ENCODE measurements around the gene DNER. TPM values are rescaled to one million over a fixed set of nuclear protein-coding genes. Genes with fewer than 3 reads are reported as not detected.

Gene DNER
- total RNA-seq, 4 donors from 2014 or later = 0.31 to 13.3 (median 6.3) TPM

DNA sequence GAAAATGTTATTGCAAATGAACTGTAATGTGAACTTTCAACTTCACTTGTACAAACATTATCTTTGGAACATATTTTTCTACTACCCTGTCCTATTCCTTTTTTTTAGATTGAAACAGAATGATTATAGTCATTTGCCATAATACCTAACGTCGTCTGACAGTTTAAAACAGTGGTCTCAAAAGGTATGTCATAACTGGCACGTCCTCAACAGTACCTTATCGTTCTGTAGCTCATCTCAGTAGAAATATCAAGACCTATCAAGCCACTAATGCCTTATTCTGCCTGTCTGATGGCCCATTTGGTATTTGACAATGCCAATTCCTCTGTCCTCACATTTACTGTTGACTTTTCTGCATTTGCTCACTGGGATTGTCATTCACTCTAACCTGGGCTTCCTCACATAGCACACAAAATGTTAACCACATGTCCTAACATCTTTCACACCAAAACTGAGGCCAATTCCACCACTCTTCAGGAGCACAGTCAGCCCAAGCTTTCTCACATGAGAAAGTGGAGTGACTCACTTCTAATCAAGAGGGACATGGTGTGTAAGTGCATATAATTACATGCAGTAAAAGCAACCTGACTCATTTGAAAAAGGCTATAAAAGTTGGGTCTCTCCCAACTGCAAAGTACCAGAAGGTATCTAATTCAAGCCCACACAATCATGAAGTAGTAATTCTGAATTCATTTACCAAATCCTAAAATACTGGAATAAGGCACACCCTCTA is 34.8 kb downstream of the DNER start:
- 57 to 76% methylated on average over 4 of the region's 4 CpGs for WGBS, 2 donors (ENCODE audit: low coverage in 1 of 2)
- Histone ChIP-seq H3K27ac (no peak overlapping the region), H3K4me1 (no peaks in the 10 kb centered on the region), H3K4me3 (no peak overlapping the region), H3K27me3 (peaks cover 41% of the 10 kb centered on the region), H3K36me3 (no peaks in the 10 kb centered on the region), H3K9me3 (no peaks in the 10 kb centered on the region)
- no peak for ATAC-seq
- no peak for TF ChIP-seq POLR2AphosphoS5 (IDR thresholded peaks at IDR 0.05)
- no peak for TF ChIP-seq CTCF (IDR thresholded peaks at IDR 0.05)
- TF ChIP-seq EP300 (IDR thresholded peaks at IDR 0.05) = no peak
- no peak for TF ChIP-seq POLR2A (IDR thresholded peaks at IDR 0.05)

DNA sequence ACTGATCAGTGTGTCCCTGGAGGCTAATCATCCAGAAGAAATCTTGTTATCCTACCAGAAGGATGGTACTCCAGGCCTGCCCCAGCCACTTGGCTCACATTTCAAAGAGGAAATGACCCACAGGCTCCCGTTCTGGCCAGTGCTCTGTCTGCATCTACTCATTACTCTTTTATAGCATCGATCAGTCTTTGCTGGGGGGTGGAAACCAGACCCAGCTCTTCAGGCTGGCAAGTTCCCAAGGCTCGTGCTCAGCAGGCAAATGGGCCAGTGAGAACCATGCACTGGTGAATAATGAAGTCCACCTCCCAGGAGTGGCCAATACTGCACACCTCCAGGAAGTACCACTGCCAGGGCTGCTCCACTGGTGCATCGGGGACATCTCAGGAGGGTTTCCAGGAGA is 38.8 kb downstream of the DNER start:
- ATAC-seq = no peak
- Histone ChIP-seq H3K4me1 (no peaks in the 10 kb centered on the region), H3K27me3 (peaks cover 48% of the 10 kb centered on the region), H3K4me3 (no peak overlapping the region), H3K9me3 (no peaks in the 10 kb centered on the region), H3K36me3 (no peaks in the 10 kb centered on the region), H3K27ac (no peak overlapping the region)
- TF ChIP-seq CTCF (IDR thresholded peaks at IDR 0.05) = no peak
- TF ChIP-seq EP300 (IDR thresholded peaks at IDR 0.05) = no peak
- WGBS, 2 donors (ENCODE audit: low coverage in 1 of 2) = 100% methylated on average over 1 of the region's 4 CpGs; no CpG with 5 or more reads in 1 of the 2 donors

DNA sequence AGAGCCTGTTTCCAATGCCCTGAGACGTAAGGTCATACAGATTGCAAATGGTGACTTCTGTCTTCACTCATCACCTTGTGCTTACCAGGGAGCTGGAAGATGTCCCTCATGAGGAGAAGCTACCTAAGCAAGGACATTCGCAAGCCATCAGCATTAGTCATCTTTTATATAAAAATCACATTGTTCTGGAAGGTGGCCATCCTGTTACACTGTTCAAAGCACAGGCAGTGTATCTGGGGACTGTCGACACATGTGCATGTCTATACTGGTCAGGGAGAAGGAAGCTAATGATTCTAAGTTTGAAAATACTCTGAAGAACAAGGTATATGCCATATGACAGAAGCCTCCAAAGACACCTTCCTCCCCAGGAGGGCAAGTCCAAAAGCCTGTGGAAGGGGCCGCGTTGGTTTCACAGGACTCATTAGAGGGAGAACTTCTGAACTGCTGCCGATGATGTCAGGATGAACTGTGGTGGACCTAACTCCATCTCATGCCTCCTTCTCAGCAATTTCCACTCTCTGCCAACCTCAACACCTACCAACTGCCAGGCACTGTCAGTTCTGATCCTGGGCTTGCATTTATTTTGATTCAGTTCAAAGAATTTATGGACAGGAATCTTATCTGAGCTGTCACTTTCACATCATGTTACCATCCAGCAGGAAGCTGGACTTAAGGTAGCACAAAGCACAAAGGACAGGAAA is 39.4 kb downstream of the DNER start:
- TF ChIP-seq EP300 (IDR thresholded peaks at IDR 0.05) (no peak), CTCF (IDR thresholded peaks at IDR 0.05) (no peak), POLR2AphosphoS5 (IDR thresholded peaks at IDR 0.05) (no peak), POLR2A (IDR thresholded peaks at IDR 0.05) (no peak)
- H3K27me3 ChIP-seq = peaks cover 43% of the 10 kb centered on the region
- 83 to 88% methylated on average over 2 to 5 of the region's 6 CpGs for WGBS, 2 donors (ENCODE audit: low coverage in 1 of 2)
- no peak overlapping the region for H3K27ac ChIP-seq
- H3K4me1 ChIP-seq = no peaks in the 10 kb centered on the region
- ATAC-seq = no peak
- H3K4me3 ChIP-seq = no peak overlapping the region
- no peaks in the 10 kb centered on the region for H3K36me3 ChIP-seq
- H3K9me3 ChIP-seq = no peaks in the 10 kb centered on the region

DNA sequence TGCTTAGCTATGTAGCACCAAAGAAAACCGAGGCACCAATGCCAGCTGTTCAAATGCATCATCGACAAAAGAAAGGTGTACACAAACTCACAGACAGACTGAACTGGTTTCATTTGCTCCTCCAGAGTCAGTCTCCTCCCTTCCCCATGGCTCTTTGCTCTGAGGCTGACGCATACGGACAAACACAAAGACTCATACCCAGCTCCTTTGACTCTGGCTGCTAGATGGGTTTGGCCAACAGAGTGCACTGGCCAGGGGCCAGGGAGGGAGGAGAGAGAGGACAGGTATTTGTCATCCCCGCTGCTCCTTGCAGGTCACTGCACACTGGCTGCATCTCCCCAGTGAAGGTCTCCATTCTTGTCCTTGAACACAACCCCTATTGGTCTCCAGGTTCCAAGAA is 40.7 kb downstream of the DNER start:
- H3K4me3 ChIP-seq = no peak overlapping the region
- 94% methylated on average over 2 of the region's 5 CpGs; no CpG with 5 or more reads in 1 of the 2 donors for WGBS, 2 donors (ENCODE audit: low coverage in 1 of 2)
- TF ChIP-seq EP300 (IDR thresholded peaks at IDR 0.05) (no peak), POLR2AphosphoS5 (IDR thresholded peaks at IDR 0.05) (no peak), POLR2A (IDR thresholded peaks at IDR 0.05) (no peak), CTCF (IDR thresholded peaks at IDR 0.05) (no peak)

DNA sequence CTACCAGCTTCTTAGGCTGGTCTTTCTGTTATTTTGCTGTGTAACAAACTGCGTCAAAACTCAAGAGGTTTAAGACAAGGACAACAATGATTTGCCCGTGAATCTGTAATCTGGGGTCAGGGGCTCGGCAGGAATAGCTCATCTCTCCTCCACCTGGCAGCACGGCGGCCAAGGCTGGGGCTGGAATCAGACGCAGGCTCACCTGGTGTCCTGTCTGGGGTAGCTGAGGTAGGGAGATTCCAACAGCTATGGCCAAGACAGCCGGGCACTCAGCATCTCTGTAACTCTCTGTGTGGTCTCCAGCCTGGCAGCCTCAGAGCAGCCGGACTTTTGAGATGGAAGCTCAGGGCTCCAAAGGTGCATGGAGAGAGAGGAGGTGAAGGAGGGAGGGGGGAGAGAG is 42.3 kb downstream of the DNER start:
- TF ChIP-seq CTCF (IDR thresholded peaks at IDR 0.05) (no peak), POLR2AphosphoS5 (IDR thresholded peaks at IDR 0.05) (no peak), EP300 (IDR thresholded peaks at IDR 0.05) (no peak), POLR2A (IDR thresholded peaks at IDR 0.05) (no peak)
- H3K27me3 ChIP-seq = peaks cover 33% of the 10 kb centered on the region
- H3K4me3 ChIP-seq = no peak overlapping the region
- no peaks in the 10 kb centered on the region for H3K4me1 ChIP-seq
- H3K9me3 ChIP-seq = no peaks in the 10 kb centered on the region
- H3K36me3 ChIP-seq = no peaks in the 10 kb centered on the region
- WGBS, 2 donors (ENCODE audit: low coverage in 1 of 2) = 64% methylated on average over 6 of the region's 8 CpGs; no CpG with 5 or more reads in 1 of the 2 donors
- ATAC-seq = no peak
- no peak overlapping the region for H3K27ac ChIP-seq

More for the DNA sequence above, 40.7 kb downstream of the DNER start:
- peaks cover 43% of the 10 kb centered on the region for H3K27me3 ChIP-seq
- no peak for ATAC-seq
- H3K4me1 ChIP-seq = no peaks in the 10 kb centered on the region
- H3K9me3 ChIP-seq = no peaks in the 10 kb centered on the region
- no peak overlapping the region for H3K27ac ChIP-seq
- no peaks in the 10 kb centered on the region for H3K36me3 ChIP-seq
